ENCODE data around the gene PYGO1.

- TF ChIP-seq CTCF (conservative IDR thresholded peaks at IDR 0.05 in 1 of 2, IDR thresholded peaks at IDR 0.05 in 1 of 2; ENCODE audit: extremely low read depth in 1 of 2, insufficient read depth in 1 of 2, low read depth in 1 of 2, low read length in 2 of 2) (peak in 1 of 2 donors; percentile 22), EZH2 (IDR thresholded peaks at IDR 0.05; ENCODE audit: borderline replicate concordance, low read length) (no peak)
Measured at GRCh38 chr15:55564347-55565145, 23.6 kb downstream of the PYGO1 start.
